HepG2 (cell line): ENCODE data around the gene NBPF3. TPM values are rescaled to one million over a fixed set of nuclear protein-coding genes. Genes with fewer than 3 reads are reported as not detected.

Experiments used
- CREB1 ChIP-seq, 2 experiments: fragments of 450-650 bp in 1 of 2; IDR thresholded peaks; 2 replicates each; pipeline ENCODE4 v1.6.1; 2016 to 2017; ENCODE audit warnings: control low read depth in 1 of 2, mild to moderate bottlenecking in 1 of 2, missing compliant biosample characterization in 1 of 2, missing genetic modification characterization in 1 of 2
- ELF1 ChIP-seq: sonication (generic); formaldehyde crosslinking; IDR thresholded peaks from 2 replicates; pipeline ENCODE4 v1.4.0; 2020; ENCODE audit warnings: missing genetic modification reagents
- KLF13 ChIP-seq: sonication (generic); formaldehyde crosslinking; IDR thresholded peaks from 2 replicates; pipeline ENCODE4 v1.4.0; 2020; ENCODE audit warnings: mild to moderate bottlenecking, missing genetic modification reagents
- MAFK ChIP-seq, 2 experiments: IDR thresholded peaks in 1 of 2; conservative IDR thresholded peaks in 1 of 2; 2 replicates each; pipeline ENCODE4 v1.6.1; 2011; ENCODE audit warnings: improper control_type of control experiment in 2 of 2, low read length in 2 of 2
- MEF2D ChIP-seq: sonication (generic); formaldehyde crosslinking; IDR thresholded peaks from 2 replicates; pipeline ENCODE4 v1.5.1; 2020; ENCODE audit warnings: mild to moderate bottlenecking, missing genetic modification reagents
- SOX5 ChIP-seq: IDR thresholded peaks from 2 replicates; pipeline ENCODE4 v1.6.1; 2016; ENCODE audit warnings: borderline replicate concordance
- ZBTB14 ChIP-seq: sonication (generic); formaldehyde crosslinking; IDR thresholded peaks from 2 replicates; pipeline ENCODE4 v1.4.0; 2020; ENCODE audit warnings: missing genetic modification reagents
- ZBTB44 ChIP-seq: sonication (generic); formaldehyde crosslinking; IDR thresholded peaks from 2 replicates; pipeline ENCODE4 v1.4.0; 2020; ENCODE audit warnings: missing genetic modification reagents
- ZNF275 ChIP-seq: sonication (generic); formaldehyde crosslinking; IDR thresholded peaks from 2 replicates; pipeline ENCODE4 v1.8.0; 2022; ENCODE audit warnings: missing genetic modification reagents, mild to moderate bottlenecking, inconsistent platforms, borderline replicate concordance
- ZNF350 ChIP-seq: sonication (generic); formaldehyde crosslinking; IDR thresholded peaks from 2 replicates; pipeline ENCODE4 v1.4.0; 2020; ENCODE audit warnings: mild to moderate bottlenecking, low read depth, missing genetic modification reagents, borderline replicate concordance
- polyA plus RNA-seq, 8 experiments: library from polyadenylated mRNA; depleted of rRNA in 3 of 8; stranded (reverse) in 7 of 8; unstranded in 1 of 8; fragments of >200 nt; fragmentation: Illumina TruSeq in 4 of 8; extraction: Trizol in 4 of 8; gene quantifications; 2 replicates each; pipeline versions ENCODE4 v1.2.1 to v1.2.3, GENCODE V29; 2011 to 2016; ENCODE audit warnings: low read depth in 4 of 8, missing spikeins in 1 of 8, mixed read lengths in 1 of 8; ENCODE audit not compliant: insufficient read depth in 1 of 8
- total RNA-seq, 5 experiments: library from RNA; depleted of rRNA; stranded (reverse); fragments of >200 nt; fragmentation: Illumina TruSeq; extraction: Trizol; gene quantifications; 2 replicates each; pipeline ENCODE4 v1.2.3, GENCODE V29; 2016; ENCODE audit warnings: low read depth in 1 of 5
- TF ChIP-seq, protein P1 (sequence below): sonication (generic); formaldehyde crosslinking; IDR thresholded peaks from 2 replicates; pipeline ENCODE4 v1.5.0; 2020; ENCODE audit warnings: mild to moderate bottlenecking, missing genetic modification reagents
- TF ChIP-seq, protein P2 (sequence below): sonication (generic); formaldehyde crosslinking; IDR thresholded peaks from 2 replicates; pipeline ENCODE4 v1.4.0; 2020; ENCODE audit warnings: missing genetic modification reagents

NBPF3 gene
- total and polyA plus RNA-seq, 2 of the 13 experiments (the other 11 are each of a cell fraction or from before 2014, with no cell fraction given), result 3.5 to 4.9 TPM

DNA sequence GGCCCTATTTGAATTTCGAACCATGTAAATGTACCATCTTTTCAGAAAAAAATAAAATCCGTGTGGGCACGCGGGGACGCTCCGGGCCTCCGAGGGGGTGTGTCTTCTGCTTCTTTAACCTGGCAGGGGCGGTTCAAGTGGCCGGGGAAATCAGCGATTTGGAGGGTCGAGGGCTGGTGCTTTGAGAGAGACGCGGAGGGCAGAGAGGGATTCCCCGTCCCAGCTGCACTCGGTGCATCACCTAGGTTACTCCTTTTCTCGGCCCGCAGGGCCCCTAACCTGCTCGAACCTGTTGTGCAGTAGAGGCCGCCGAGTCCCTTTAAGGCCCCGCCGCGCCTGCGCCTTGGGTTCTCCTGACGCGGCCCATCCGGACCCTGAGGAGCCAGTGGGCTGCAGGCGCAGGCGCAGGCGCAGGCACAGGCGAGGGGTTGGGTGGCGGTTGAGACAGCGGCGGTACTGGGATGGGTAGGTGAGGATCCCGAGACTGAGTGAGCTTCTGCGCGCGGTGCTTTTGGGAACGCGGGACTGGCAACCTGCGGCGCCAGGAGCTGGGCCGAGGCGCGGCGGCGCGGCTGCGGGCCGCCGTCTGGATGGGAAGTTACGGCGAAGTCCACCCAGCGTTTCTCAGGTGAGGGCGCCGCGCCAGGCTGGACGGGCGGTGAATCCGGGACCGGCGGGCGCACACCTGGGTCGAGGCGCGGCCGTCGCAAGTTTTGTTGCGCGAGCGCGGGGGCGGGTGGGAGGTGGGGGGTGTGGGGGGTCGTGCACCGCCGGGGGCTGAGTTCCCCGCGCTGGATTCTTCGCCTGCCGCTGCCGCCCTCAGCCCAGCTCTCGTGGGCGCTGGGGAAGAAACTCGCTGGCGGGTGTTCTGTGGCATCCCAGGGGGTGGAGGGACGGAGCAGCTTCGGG lies at the start of gene NBPF3 (continued):
- no peak for TF ChIP-seq ZBTB14
- TF ChIP-seq ZBTB44 (CRISPR knock-in tag), result no peak
- no peak for TF ChIP-seq KLF13
- TF ChIP-seq ELF1 (CRISPR knock-in tag), result no peak
- TF ChIP-seq ZNF275, result peak; percentile 57; the same call in 1 of the 2 replicates
- TF ChIP-seq, protein P1, sequence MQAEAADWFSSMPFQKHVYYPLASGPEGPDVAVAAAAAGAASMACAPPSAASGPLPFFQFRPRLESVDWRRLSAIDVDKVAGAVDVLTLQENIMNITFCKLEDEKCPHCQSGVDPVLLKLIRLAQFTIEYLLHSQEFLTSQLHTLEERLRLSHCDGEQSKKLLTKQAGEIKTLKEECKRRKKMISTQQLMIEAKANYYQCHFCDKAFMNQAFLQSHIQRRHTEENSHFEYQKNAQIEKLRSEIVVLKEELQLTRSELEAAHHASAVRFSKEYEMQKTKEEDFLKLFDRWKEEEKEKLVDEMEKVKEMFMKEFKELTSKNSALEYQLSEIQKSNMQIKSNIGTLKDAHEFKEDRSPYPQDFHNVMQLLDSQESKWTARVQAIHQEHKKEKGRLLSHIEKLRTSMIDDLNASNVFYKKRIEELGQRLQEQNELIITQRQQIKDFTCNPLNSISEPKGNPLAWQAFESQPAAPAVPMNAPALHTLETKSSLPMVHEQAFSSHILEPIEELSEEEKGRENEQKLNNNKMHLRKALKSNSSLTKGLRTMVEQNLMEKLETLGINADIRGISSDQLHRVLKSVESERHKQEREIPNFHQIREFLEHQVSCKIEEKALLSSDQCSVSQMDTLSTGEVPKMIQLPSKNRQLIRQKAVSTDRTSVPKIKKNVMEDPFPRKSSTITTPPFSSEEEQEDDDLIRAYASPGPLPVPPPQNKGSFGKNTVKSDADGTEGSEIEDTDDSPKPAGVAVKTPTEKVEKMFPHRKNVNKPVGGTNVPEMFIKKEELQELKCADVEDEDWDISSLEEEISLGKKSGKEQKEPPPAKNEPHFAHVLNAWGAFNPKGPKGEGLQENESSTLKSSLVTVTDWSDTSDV, result no peak
- TF ChIP-seq MEF2D (CRISPR knock-in tag), result no peak; the same call in 1 of the 2 replicates
- no peak for TF ChIP-seq ZNF350 (CRISPR knock-in tag)
- TF ChIP-seq SOX5 (CRISPR knock-in tag), result no peak
- TF ChIP-seq, protein P2, sequence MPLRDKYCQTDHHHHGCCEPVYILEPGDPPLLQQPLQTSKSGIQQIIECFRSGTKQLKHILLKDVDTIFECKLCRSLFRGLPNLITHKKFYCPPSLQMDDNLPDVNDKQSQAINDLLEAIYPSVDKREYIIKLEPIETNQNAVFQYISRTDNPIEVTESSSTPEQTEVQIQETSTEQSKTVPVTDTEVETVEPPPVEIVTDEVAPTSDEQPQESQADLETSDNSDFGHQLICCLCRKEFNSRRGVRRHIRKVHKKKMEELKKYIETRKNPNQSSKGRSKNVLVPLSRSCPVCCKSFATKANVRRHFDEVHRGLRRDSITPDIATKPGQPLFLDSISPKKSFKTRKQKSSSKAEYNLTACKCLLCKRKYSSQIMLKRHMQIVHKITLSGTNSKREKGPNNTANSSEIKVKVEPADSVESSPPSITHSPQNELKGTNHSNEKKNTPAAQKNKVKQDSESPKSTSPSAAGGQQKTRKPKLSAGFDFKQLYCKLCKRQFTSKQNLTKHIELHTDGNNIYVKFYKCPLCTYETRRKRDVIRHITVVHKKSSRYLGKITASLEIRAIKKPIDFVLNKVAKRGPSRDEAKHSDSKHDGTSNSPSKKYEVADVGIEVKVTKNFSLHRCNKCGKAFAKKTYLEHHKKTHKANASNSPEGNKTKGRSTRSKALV (CRISPR knock-in tag), result peak; percentile 84; the same call in 1 of the 2 replicates
- no peak for TF ChIP-seq MAFK (conservative IDR thresholded peaks at IDR 0.05 in 1 of 2, IDR thresholded peaks at IDR 0.05 in 1 of 2; ENCODE audit: low read length in 2 of 2)
- no peak for TF ChIP-seq CREB1 (IDR thresholded peaks at IDR 0.05)
- no peak for TF ChIP-seq CREB1 (CRISPR knock-in tag; IDR thresholded peaks at IDR 0.05)
